HG03520 (cell line): ENCODE data around the gene LIMK2.

Experiments
- ATAC-seq: cut with Tn5 transposase; IDR thresholded peaks from one replicate; pipeline ENCODE4 v1.9.1; 2021; ENCODE audit warnings: mild to moderate bottlenecking, moderate library complexity; ENCODE audit not compliant: unreplicated experiment

The LIMK2 gene

DNA sequence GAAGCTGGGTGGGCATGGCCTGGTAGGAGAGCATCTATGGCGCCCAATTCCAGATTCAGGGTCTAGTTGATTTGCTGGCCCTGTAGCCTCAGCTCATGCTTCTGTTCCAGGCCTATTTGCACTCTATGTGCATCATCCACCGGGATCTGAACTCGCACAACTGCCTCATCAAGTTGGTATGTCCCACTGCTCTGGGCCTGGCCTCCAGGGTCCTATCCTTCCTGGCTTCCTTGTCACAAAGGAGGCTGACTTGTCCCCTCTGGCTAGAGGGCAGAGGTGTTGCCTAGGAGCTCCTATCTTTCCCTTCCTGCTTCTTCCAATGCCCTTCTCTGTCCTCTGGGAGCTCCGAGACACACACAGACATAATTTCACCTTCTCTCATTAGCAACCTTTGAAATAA is 58.9 kb downstream of the LIMK2 start:
- ATAC-seq: no peak

DNA sequence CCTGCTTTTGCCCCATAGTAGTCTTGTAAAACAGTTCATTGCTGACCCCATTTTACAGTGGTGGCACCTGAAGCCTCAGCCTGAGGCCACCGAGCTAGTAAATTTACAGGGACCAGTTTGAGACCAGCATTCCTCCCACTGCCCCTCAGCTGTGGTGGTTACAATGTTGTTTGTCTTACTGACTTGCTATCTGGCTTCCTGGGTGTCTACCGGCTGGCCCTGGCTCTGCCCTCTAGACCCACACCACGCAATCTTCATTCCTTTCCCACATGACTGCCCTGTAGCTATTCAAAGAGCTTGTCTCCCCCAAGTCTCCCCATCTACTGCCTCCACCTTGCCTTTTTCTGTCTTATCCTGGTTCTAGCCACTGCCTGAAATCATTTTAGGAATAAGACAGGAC is 59.4 kb downstream of the LIMK2 start:
- ATAC-seq: no peak

DNA sequence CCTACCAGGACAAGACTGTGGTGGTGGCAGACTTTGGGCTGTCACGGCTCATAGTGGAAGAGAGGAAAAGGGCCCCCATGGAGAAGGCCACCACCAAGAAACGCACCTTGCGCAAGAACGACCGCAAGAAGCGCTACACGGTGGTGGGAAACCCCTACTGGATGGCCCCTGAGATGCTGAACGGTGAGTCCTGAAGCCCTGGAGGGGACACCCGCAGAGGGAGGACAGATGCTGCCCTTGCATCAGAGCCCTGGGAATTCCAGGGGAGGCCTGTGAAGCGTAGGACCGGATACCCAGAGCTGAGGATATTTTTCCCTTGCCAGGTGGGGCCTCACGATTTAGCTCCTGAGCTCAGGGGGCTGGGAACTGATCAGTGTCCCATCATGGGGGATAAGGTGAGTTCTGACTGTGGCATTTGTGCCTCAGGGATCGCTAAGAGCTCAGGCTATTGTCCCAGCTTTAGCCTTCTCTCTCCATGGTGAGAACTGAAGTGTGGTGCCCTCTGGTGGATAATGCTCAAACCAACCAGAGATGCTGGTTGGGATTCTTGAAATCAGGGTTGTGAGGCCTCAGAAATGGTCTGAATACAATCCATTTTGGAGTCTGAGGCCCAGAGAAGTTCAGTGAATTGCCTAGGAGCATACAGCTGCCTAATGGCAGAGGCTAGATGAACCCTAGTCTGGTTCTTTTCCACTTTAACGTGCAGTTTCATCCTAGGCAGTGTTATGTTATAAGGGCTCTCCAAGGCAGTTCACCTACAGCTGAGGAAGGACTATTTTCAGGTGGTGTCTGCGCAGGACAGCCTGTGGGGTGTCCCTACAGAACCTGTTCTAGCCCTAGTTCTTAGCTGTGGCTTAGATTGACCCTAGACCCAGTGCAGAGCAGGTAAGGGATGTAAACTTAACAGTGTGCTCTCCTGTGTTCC is 60.7 kb downstream of the LIMK2 start:
- no peak for ATAC-seq

DNA sequence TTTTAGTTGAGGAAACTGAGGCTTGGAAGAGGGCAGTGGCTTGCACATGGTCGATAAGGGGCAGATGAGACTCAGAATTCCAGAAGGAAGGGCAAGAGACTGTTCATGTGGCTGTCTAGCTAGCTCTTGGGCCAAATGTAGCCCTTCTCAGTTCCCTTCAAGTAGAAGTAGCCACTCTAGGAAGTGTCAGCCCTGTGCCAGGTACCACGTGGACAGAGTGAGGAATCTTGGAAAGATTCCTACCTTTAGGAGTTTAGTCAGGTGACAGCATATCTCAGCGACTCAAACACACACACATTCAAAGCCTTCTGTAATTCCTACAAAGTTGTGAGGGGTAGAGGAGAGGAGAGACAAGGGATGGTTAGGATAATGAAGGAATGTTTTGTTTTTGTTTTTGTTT is 61.9 kb downstream of the LIMK2 start:
- no peak for ATAC-seq

DNA sequence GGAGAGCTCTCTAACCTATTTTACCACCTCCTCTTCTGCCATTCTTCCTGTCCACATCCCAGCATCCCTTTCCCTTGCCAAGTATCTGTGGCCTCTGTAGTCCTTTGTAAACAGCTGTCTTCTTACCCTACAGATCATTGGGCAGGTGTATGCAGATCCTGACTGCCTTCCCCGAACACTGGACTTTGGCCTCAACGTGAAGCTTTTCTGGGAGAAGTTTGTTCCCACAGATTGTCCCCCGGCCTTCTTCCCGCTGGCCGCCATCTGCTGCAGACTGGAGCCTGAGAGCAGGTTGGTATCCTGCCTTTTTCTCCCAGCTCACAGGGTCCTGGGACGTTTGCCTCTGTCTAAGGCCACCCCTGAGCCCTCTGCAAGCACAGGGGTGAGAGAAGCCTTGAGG is 62.9 kb downstream of the LIMK2 start:
- no peak for ATAC-seq

DNA sequence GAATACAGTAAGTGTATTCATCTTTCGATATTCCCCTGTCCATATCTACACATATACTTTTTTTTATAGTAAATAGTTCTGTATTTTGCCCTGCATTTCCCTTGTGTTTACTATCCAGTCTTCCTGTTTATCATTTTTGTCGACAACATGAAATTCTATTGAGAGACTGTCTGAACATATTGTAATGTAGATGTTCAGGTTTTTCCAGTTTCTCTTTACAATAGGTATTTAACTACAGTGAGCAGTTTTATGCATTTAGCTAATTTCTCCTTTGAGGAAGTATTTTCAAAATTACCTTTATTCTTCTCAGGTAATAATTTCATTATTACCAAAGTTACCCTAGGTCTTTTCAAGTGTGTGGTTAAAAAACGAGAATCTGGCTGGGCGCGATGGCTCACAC is 63.5 kb downstream of the LIMK2 start:
- ATAC-seq: no peak

DNA sequence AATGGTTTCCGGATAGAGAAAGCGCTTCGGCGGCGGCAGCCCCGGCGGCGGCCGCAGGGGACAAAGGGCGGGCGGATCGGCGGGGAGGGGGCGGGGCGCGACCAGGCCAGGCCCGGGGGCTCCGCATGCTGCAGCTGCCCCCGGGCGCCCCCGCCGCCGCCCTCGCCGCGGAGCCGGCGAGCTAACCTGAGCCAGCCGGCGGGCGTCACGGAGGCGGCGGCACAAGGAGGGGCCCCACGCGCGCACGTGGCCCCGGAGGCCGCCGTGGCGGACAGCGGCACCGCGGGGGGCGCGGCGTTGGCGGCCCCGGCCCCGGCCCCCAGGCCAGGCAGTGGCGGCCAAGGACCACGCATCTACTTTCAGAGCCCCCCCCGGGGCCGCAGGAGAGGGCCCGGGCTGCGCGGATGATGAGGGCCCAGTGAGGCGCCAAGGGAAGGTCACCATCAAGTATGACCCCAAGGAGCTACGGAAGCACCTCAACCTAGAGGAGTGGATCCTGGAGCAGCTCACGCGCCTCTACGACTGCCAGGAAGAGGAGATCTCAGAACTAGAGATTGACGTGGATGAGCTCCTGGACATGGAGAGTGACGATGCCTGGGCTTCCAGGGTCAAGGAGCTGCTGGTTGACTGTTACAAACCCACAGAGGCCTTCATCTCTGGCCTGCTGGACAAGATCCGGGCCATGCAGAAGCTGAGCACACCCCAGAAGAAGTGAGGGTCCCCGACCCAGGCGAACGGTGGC is 64.5 kb downstream of the LIMK2 start:
- no peak for ATAC-seq

DNA sequence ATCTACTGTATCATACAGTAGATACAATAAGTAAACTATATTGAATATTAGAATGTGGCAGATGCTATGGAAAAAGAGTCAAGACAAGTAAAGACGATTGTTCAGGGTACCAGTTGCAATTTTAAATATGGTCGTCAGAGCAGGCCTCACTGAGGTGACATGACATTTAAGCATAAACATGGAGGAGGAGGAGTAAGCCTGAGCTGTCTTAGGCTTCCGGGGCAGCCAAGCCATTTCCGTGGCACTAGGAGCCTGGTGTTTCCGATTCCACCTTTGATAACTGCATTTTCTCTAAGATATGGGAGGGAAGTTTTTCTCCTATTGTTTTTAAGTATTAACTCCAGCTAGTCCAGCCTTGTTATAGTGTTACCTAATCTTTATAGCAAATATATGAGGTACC is 65.6 kb downstream of the LIMK2 start:
- ATAC-seq: no peak

DNA sequence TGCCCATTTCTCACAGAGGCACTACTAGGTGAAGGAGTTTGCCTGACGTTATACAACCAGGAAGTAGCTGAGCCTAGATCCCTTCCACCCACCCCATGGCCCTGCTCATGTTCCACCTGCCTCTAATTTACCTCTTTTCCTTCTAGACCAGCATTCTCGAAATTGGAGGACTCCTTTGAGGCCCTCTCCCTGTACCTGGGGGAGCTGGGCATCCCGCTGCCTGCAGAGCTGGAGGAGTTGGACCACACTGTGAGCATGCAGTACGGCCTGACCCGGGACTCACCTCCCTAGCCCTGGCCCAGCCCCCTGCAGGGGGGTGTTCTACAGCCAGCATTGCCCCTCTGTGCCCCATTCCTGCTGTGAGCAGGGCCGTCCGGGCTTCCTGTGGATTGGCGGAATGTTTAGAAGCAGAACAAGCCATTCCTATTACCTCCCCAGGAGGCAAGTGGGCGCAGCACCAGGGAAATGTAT is 66.1 kb downstream of the LIMK2 start:
- no peak for ATAC-seq

DNA sequence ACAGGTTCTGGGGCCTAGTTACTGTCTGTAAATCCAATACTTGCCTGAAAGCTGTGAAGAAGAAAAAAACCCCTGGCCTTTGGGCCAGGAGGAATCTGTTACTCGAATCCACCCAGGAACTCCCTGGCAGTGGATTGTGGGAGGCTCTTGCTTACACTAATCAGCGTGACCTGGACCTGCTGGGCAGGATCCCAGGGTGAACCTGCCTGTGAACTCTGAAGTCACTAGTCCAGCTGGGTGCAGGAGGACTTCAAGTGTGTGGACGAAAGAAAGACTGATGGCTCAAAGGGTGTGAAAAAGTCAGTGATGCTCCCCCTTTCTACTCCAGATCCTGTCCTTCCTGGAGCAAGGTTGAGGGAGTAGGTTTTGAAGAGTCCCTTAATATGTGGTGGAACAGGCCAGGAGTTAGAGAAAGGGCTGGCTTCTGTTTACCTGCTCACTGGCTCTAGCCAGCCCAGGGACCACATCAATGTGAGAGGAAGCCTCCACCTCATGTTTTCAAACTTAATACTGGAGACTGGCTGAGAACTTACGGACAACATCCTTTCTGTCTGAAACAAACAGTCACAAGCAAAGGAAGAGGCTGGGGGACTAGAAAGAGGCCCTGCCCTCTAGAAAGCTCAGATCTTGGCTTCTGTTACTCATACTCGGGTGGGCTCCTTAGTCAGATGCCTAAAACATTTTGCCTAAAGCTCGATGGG is 66.7 kb downstream of the LIMK2 start:
- ATAC-seq: no peak

DNA sequence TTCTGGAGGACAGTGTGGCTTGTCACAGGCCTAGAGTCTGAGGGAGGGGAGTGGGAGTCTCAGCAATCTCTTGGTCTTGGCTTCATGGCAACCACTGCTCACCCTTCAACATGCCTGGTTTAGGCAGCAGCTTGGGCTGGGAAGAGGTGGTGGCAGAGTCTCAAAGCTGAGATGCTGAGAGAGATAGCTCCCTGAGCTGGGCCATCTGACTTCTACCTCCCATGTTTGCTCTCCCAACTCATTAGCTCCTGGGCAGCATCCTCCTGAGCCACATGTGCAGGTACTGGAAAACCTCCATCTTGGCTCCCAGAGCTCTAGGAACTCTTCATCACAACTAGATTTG is 67.2 kb downstream of the LIMK2 start:
- no peak for ATAC-seq

DNA sequence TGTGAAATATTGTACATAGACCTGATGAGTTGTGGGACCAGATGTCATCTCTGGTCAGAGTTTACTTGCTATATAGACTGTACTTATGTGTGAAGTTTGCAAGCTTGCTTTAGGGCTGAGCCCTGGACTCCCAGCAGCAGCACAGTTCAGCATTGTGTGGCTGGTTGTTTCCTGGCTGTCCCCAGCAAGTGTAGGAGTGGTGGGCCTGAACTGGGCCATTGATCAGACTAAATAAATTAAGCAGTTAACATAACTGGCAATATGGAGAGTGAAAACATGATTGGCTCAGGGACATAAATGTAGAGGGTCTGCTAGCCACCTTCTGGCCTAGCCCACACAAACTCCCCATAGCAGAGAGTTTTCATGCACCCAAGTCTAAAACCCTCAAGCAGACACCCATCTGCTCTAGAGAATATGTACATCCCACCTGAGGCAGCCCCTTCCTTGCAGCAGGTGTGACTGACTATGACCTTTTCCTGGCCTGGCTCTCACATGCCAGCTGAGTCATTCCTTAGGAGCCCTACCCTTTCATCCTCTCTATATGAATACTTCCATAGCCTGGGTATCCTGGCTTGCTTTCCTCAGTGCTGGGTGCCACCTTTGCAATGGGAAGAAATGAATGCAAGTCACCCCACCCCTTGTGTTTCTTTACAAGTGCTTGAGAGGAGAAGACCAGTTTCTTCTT is 67.9 kb downstream of the LIMK2 start:
- no peak for ATAC-seq

DNA sequence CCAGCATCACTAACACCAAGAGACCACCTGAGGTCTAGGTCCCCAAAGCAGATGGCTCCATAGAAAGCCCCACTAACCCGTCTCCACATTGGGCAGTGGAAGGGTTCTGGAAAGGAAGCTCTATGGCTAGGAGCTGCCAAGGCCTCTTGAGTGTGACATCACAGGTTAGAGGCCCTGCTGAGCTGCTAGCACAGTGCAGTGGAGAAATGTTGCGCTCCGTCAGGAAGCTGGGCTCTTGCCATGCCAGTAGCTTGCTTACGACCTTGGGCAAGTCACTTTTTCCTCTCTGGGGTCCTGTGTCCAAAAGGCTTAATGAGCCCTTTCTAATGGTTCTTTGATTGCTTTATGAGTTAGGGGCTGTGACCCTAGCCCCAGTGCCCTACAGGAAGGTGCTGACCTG is 69.6 kb downstream of the LIMK2 start:
- ATAC-seq: no peak

DNA sequence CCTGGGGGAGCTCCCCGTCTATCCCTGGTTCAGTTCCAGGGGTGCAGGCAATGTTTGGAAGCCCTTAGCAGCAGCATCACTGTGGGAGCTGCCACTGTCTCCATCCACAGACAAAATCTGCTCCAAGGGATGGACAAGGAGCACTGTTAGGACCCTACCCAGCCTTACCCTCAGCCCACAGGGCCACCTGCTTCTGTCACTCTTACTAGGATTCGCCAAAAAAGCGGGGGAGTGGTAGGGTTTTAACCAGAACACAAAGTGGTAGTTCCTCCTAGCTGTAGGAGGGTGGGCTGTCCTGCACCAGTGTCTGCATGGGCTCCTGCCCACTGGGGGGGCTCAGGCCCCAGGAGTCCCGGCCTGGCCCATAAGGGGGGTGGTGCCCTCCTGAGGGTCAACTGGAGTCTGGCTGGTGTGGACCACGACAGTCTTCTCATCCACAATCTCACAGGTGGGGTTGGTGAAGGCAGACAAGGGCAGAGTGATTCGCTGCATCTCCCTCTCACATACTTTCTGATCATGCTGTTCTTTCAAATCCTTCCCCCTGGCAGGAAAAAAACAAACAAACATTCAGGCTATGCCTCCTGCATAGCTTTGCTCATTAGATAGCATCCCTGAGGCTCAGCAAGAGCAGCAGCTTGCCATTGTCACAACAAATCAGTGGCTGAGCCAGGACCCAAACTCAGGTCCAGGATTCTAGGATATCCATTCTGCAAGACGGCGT is 70.8 kb downstream of the LIMK2 start:
- no peak for ATAC-seq

DNA sequence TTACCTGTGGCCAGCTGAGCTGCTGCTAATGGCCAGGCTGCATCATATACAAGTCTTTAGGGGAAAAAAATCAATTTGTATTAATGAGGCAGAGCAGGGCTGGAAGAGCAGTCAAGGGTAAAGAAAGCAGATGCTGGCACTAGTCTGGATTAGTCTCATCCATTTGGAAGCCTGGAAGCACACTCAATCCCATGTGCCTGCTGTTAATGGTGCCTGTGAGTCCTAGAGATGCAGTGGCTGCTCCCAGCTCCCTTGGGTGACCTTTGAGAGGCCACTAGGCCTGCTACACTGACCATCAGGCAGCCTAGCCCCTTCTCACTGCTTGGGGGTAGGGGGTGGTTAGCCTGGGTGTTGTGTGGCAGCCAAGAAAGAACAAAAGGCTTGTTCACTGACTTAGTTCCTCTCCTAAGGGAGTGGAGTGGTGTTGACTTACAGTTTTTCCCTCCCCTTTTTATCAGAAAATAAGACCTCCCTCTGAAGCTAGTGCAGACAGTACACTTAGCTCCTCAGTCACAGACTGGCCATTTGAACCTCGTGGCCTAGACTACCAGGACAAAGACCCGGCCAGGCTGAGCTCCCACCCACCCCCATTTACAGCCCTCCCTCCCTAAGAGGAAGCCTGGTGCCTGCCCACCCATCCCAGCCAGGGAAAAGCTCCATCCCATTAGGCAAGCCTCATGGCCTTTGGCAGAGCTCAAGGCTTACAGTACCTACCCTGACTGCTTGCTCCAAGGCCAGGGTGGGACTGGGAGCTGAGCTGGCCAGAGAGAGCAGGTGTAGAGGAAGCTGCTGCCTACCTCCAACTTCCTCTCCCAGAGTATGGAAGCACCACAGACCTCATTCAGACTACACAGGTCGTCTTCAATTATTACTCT is 72.4 kb downstream of the LIMK2 start:
- no peak for ATAC-seq

DNA sequence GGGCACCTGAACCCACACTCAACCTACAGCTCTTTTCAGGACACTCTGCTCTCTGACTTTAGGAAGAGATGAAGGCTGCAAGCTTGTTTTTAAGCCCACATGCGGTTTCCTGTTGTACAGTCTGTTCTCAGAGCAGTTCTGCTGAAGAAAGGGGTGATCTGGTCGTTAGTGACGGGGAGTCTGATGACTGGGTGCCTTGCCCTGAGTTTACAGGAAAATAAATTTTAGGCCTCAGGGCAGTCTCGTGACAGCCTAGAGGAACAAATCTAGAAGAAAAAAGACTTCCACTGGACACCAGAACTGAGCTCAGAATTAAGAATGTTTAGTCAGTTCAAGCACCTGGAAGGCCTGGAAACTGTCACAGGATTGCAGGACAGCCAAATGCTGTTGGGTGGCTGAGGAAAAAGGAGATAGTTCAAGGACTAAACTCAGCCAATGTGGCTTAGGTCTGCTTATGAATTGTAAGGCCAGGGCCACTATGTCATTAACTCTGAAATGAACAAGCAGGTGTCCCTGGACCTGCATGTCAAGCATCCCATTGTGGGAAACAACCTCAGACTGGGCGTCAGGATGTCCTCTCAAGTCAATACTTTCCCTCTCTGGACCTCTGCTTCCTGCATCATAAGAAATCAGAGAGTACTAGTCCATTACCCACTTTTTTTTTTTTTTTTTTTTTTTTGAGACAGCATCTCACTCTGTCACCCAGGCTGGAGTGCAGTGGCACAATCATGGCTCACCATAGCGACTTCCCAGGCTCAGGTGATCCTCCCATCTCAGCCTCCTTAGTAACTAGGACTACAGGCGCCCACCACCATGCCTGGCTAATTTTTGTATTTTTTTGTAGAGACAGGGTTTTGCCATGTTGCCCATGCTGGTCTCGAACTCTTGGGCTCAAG is 74.5 kb downstream of the LIMK2 start:
- ATAC-seq: no peak

DNA sequence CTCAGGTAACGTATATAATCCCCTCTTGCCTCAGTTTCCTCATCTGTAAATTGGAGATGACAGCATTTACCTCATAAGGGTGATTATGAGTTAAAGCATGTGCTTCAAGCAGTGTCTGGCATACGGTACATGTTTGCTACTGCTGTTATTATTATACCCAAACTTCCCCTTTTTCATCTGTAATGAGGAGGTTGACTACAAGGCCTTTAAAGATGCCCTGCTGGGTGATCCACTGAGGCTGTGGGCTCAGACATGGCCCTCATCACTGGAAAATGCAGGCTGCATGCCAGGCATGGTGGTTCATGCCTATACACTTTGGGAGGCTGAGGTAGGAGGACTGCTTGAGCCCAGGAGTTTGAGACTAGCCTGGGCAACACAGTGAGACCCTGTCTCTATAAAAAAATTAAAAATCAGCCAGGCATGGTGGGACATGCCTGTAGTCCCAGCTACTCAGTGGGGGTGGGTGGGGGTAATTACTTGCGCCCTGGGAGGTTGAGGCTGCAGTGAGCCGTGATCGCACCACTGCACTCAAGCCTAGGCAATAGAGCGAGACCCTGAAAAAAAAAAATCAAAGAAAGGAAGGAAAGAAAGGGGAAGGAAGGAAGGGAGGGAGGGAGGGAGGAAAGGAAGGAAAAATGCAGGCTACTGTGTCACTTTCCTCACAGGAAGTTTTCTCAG is 75.9 kb downstream of the LIMK2 start:
- no peak for ATAC-seq
